GM18502 (cell line): ENCODE results near the gene SNAPC1.
"Not testable (repeated sequence)": the region's sequence is repeated elsewhere in the genome, so short reads cannot be mapped to it uniquely, and the experiment has no call there.

ENCODE experiments used
- ATAC-seq: cut with Tn5 transposase; IDR thresholded peaks from one replicate; pipeline ENCODE4 v1.9.1; 2021; ENCODE audit warnings: mild to moderate bottlenecking; ENCODE audit not compliant: unreplicated experiment, poor library complexity

Gene SNAPC1

DNA sequence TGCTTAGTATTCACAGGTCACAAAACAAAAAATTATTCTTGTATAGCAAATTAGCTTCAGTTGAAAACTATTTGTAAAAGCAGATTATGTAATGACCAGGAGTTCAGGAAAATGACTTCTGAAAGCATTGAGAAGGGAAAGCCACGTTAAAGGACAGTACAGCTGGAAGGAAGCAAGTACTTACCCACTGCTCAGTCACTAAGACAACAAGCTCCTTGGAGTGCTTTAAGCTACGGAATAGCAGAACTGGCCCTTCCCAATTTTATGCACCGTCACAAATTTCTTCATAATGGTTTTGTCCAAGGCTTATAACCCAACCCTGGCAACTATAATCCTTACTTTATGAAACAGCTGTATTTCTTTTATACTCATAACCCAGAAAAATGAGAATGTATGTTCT, 13.0 kb upstream of the SNAPC1 start:
- ATAC-seq = no peak

DNA sequence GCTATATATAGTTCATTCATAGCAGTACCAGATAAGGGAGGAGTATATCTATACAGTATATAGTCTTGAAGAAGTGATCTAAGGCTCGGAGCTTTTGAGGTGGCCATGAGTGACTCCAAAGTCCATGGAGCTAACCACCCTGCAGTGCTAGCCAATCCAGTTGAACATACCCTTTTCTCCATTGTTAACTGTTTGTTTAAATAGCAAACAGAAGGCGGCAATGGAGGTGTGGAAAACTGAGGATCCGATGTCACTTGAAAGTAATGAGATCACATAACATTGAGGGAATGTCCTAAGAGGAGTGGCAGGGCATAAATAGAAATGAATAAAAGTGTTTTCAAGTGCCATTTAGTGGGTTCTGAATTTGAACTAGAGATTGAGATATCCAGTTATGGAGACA, 12.4 kb upstream of the SNAPC1 start:
- ATAC-seq = no peak

DNA sequence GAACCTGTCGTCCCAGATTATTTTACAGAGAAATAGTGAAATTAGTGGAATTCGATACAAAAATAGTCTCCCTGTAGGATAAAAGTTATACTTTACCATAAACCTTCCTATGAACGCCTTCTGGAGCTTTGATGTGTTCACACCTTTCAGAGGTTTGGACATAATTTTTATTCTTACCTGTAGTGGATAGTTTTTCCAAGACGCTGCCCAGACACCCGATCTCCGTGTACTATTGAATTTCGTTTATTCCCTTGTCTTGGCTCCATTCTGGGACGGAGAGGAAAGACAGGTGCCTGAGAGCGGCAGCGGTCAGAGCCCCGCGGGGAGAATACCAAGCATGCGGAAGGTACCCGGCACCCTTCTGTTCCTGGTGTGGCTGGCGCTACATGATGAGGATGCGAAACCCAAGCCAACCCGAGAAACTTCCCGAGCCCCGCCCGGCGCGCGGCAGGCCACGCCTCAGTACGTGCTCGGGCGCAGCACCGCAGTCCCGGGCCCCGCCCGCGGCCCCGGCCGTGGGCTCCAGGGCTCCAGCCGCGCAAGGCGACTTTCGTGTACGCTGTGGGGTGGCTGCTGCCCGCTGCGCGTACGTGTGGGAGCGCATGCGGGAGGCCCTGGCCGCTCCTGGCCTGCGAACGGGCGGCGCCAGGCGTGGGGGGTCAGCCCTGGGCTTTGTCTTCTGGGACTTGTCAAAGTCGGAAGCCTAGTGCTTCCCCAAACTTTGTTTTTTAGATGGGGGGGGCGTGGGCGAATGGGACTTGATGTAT, 11.3 kb upstream of the SNAPC1 start:
- peak; percentile 91 for ATAC-seq

DNA sequence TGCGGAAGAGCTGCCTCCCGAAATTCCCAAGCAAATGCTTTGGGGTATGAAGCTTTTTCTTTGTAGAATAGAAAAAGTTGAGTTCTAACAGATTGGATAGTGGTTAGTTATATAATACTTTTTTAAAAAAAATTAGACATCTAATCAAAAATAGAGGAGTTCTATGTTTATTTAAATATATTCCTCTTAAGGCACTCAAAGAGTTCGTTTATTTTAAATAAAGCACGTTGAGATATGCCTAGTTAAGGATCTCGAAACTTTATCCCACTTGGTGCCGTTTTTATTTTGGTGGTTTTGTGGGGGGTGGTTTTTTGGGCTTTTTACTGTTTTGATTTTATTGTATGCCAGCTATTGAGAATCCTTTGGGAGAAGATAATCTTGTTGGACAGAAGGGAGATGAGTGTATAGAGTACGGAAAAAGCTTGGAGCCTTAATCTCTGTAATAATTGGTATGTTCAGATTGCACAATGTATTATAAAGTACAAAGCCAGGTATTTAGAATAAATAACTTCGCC, 10.7 kb upstream of the SNAPC1 start:
- no peak for ATAC-seq

DNA sequence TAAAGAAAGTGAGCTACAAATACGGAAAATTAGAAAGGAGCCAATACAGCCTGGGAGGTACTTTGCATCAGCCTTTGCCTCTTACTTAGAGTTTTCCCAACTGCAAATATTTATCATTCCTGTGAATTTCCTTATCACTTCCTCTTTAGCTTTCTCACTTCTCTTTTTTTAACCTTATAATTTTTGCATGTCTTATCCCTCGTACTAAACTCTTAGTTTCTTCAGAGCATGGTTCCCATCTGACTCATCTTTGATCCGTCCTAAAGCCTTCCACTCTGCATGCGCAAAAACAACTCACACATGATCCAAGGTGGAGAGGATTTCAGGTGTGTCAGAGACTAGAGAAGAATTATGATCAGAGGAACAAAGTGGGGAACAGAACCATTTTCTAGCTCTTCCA, 9.6 kb upstream of the SNAPC1 start:
- ATAC-seq = peak; percentile 50

DNA sequence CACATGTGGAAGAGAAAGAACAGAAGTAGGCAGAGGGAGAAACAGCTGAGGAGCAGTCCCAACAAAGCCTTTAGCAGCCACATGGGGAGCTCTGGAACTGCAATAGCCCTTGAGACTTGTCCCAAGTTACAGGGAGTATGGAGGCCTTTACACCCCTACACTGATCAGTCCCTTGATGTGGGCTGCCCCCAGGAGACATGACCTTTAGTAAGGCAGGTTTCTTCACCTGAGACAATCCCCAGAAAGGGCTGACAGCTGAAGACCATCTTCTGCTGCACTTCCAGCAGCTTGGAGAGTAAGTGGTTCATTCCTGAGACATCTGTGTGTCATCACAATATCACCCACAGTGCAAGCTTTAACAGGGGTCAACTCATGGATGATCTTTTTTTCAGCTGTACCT, 8.6 kb upstream of the SNAPC1 start:
- ATAC-seq = no peak

DNA sequence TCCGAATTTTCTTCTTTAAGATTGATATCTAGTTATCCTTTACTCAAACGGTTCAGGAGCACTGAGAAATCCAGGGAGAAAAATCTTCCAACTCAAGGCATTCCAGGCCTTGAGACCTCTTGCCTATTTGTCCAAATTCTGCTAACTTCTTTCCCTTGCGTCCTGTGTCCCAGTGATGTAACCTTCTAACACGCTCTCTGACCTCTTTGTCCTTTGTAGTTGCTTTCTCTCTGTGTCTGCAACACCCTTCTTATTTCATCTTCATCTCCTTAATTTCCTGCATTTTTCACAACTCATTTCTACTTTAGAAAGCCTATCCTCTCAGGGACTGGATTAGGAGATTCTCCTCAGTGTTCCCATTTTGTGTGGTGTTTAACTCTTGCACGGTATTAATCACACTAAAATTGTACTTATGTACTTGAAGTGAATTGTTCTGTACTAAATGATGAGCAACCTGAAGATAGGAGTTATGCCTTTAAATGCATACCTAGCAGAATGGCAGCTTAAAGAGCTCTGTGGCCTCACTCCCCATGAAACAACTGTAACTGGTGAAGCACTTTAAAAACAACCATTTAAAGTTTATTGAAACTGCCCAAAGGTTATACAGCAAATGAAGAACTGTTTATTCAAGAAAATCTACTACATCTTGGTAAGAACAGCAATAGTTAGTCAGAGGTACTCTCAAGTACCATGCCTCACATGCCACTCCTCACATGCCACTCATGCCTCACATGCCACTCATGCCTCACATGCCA, 7.4 kb upstream of the SNAPC1 start:
- no peak for ATAC-seq

DNA sequence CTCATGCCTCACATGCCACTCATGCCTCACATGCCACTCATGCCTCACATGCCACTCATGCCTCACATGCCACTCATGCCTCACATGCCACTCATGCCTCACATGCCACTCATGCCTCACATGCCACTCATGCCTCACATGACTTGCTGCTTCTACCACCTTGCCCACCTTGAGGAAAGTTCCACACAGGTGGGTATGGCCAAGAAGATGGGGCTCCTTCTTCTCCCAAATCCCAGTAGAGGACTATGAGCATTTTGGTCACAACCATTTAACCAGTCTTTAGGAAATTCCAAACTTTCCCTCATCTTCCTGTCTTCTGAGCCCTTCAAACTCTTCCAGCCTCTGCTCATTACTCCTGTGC, 6.9 kb upstream of the SNAPC1 start:
- ATAC-seq = not testable (repeated sequence)

DNA sequence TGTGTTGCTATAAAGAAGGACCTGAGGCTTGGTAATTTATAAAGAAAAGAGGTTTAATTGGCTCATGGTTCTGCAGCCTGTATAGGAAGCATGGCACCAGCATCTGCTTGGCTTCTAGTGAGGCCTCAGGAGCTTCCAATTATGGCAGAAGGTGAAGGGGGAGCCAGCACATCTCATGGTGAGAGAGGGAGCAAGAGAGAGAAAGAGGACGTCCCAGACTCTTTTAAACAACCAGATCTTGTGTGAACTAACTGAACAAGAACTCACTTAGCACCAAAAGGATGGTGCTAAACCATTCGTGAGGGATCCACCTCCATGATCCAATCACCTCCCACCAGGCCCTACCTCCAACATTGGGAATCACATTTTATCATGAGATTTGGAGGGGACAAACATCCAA, 6.1 kb upstream of the SNAPC1 start:
- no peak for ATAC-seq

DNA sequence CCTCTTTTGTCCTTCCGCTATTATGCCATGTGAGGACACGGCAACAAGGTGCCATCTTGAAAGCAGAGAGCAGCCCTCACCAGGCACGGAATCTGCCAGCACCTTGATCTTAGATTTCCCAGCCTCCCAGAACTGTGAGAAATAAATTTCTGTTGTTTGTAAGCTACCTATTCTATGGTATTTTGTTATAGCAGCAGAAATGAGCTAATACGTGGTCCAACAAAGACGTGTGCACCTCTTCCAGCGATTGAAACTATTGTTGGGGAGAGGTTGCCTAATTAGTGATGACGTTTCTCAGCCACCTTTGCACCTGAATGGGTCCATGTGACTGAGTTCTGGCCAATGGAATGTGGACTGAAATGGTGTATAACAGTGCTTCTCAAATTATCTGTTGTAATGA, 2.3 kb upstream of the SNAPC1 start:
- ATAC-seq = no peak

DNA sequence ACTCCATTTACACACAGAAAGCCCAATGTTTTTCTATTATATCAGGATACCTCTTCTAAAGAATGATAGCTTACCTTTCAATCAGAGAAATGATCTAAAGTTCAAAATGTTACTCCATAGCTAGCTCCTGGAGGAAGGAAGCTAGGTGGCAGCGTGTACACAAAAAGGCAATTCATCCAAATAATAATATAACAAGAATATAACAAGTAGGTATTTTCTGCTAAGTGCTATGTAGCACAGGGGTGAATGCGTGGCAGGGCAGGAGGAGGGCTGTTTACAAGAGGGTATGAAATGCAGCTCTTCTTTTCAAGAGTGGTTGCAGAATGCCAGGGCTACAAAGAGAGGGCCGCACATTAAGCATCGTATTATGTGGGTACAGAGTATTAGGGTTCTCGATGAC, 663 bp upstream of the SNAPC1 start:
- peak; percentile 14 for ATAC-seq

DNA sequence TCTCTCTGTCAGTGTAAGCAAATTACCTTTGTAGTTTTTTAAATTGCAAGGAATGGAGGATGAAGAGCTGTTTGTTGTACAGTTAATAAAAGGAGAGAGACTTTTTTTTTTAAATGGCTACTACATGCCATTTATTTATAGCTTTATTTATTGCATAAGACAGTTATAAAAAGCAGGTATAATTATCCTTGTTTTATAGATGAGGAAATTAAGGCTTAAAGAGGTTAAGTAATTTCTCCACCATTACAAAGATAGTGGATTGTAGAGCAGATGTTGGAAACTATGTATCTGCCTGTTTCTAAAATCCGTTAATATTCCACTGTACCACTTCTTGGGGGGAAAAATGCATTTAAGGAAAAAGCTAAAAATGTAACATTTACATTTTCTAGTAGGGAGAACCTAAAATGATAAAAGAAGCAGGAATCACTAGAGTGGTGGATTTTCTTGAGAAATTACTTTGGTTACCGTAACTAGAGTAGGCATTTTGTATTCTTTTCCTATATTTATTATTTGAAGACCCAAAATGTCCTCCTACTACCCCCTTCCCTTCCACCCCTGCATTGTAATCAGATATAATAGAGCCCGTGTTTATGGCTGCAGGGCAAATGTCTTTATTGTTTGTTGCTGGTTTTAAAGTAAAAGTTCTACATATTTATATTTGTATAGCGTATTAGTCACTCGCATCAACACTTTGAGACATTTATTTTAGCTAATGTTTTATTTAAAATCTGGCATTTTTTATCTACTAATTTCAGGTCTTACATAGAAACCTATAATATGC, 2.3 kb downstream of the SNAPC1 start:
- no peak for ATAC-seq

DNA sequence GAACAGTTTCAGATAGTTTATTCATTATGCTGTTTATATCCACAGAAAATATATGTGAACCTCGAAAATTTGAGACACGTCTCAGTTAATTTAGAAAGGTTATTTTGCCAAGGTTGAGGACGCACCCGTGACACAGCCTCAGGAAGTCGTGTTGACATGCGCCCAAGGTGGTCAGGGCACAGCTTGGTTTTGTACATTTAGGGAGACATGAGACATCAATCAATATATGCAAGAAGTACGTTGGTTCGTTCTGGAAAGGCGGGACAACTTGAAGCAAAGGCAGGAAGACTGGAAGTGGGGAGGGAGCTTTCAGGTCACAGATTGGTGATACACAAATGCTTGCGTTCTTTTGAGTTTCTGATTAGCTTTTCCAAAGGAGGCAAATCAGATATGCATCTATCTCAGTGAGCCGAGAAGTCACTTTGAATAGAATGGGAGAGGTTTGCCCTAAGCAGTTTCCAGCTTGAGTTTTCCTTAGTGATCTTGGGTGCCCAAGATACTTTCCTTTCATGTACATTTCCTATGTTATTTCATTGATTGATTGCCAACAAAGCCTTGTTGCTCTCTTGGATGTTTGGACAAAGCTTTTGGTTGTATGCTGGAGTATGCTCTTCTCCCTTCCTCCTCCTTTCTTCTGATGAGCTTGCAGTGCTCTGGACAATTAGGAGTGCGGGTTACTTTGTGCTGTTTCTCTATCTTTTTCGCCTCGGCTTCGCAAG, 3.2 kb downstream of the SNAPC1 start:
- no peak for ATAC-seq

DNA sequence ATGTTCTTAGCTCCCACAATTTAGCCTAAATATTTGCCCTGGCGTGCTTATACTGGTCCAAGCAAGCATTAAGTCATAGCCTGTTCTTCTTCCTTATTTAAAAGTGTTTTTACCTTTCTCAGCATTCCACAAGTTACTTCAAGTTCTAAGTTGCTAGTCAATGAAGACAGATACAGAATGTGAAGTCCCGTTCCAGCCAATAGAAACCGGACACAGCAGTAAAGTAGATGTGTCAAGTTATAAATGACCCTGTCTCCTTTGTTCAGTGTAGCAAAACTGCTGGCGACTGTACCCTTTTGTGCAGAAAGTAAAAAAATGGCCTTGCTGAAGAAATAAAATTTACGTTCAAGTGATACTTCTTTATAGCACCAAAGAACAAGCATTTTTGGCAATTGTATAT, 3.9 kb downstream of the SNAPC1 start:
- ATAC-seq = no peak

DNA sequence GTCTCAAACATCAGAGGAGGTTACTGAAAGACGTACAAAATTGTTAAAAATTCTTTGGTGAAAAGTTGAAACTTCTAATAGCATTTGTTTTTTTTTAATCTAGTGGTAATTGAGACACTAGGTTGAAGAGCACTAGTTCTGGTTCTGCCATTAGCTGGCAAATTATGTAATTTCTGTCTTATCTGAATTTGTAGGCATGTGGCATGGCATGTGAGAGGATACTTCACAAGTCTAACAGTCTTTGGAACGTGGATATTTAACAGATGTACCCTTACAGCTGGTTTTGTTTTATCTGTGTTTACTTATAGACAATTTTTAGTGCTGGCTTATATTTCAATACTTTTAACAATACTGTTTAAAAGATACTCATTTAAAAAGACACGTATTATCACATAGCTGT, 6.0 kb downstream of the SNAPC1 start:
- no peak for ATAC-seq

DNA sequence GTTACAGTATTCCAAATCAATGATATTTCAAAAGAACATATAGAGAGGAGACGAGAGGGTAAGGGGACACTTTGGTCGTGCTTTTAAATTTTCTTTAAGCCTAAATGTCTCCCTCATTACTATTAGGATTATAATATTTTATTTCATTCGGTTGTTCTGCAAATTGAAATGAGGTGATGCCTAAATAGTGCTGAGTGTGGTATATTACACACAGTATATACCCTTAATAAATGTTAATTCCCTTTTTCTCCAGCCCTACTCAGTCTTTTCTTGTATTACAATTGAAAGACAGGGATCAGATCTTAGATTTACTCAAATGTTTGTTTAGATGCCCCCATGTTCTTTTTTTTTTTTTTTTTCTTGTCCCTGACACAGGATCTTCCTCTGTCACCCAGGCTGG, 7.7 kb downstream of the SNAPC1 start:
- ATAC-seq = no peak

DNA sequence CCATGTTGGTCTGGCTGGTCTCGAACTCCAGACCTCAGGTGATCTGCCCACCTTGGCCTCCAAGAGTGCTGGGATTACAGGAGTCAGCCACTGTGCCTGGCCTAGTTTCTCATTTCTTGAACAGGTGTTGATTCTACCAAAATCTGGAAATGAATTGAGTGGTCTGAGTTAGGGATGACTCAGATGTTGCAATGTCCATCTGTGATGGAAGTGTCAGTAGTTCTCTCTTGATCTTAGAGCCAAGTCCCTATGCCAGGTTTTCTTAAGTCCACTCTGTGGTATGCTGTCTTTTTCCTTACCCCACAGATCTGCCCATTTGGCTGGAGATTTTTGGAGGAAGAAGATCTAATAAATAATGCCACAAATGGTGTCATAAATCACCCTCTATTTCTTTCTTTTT, 12.6 kb downstream of the SNAPC1 start:
- no peak for ATAC-seq

DNA sequence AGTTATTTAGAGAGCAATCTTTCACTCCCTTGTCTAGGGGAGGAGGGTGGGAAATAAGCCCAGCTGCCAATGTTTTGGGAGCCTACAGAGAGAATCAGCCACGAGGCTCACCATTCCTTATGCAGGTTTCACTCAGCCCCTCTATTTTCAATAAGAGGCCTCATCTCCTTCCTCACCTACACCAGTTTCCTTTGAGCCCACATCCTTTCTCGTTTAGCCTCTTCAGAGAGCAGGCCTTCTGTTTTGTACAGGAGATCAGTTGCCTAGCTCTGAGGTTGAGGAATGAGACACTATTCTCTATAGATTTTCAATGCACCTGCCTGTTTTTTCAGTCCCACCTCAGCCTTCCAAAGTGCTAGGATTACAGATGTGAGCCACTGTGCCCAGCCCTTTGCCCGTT, 17.9 kb downstream of the SNAPC1 start:
- peak; percentile 69 for ATAC-seq

DNA sequence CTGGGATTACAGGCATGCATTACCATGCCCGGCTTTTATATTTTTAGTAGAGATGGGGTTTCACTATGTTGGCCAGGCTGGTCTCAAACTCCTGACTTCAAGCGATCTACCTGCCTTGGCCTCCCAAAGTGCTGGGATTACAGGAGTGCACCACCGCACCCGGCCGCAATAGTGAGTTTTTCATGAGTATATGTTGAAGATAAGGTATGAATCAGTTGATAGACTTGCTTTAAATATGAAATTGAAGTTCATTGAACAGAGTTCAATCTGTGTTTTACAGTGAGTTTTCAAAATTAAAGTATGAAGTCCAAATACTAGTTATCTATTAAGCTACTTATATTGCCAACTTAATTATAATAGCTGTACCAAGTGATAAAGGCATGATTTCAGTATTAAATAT, 35.1 kb downstream of the SNAPC1 start:
- no peak for ATAC-seq

DNA sequence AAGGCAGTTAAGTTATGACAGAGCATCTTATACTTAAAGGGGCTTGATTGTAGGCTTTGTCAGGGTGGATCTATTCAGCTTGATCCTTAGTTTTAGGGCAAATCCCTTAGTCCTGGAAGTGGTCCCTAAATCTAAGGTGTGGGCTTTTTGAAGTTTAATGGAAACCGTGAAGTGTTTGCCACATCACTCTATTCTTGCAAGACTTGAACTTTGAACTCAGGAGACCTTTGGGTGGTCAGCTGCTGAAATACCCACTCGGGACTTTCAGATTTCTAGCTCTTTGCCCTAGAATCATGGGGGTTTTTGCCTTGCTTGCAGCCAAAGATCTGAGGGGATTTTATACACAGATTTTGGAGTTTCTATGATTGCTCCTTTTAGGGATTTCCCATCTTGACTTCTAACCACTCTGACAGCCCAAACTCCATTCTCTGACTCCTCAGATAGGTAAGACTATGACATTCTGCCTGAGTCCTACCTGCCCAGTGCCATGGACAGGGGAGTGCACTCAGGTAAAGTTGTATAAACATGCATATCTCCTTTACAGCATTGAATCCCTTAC, 39.9 kb downstream of the SNAPC1 start:
- ATAC-seq = no peak
